ENCODE data around the gene WAS. TPM values are rescaled to one million over a fixed set of nuclear protein-coding genes. Genes with fewer than 3 reads are reported as not detected.
"Not testable (repeated sequence)": the region's sequence is repeated elsewhere in the genome, so short reads cannot be mapped to it uniquely, and the experiment has no call there.

The WAS gene
- 0.09 TPM in 1 of 2 replicates, not detected in the other for total RNA-seq (ENCODE audit: low replicate concordance)

- H3K4me3 ChIP-seq (ENCODE audit: low read depth, low read length) = no peak within 1 kb of the TSS
- no peak for TF ChIP-seq CTCF (IDR thresholded peaks at IDR 0.05; ENCODE audit: insufficient read depth, low read length)
- no peak for DNase-seq (ENCODE audit: low read depth)
Observed at GRCh38 chrX:48683411-48683982, at the start of gene WAS. TSS of gene WAS (plus strand) at chrX:48683799. CDS start at chrX:48683854, 55 bp downstream.

GRCh38 chrX:48636301-48636700 is 47.3 kb upstream of the WAS start:
- TF ChIP-seq CTCF (IDR thresholded peaks at IDR 0.05; ENCODE audit: insufficient read depth, low read length) = no peak
- no peak overlapping the region for H3K4me3 ChIP-seq (ENCODE audit: low read depth, low read length)
- DNase-seq (ENCODE audit: low read depth) = no peak

DNA sequence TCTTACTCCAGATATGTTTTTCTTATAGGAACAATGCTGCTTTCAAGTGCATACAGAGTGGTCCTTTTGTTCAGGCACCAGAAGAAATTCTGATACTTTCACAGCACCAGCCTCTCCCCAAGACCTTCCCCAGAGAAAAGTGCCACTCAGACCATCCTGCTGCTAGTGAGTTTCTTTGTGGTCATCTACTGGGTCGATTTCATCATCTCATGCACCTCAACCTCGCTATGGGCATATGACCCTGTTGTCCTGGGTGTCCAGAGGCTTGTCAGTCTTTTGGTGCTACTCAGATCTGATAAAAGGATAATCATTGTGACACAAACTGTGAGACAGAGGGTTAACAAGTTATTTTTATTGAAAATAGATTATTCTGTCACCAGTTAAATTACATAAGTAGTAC is 46.8 kb upstream of the WAS start:
- H3K4me3 ChIP-seq (ENCODE audit: low read depth, low read length) = no peak overlapping the region
- no peak for DNase-seq (ENCODE audit: low read depth)
- no peak for TF ChIP-seq CTCF (IDR thresholded peaks at IDR 0.05; ENCODE audit: insufficient read depth, low read length)

- no peak for DNase-seq (ENCODE audit: low read depth)
- TF ChIP-seq CTCF (IDR thresholded peaks at IDR 0.05; ENCODE audit: insufficient read depth, low read length) = no peak
- no peak overlapping the region for H3K4me3 ChIP-seq (ENCODE audit: low read depth, low read length)
Observed at GRCh38 chrX:48645669-48646068, 37.9 kb upstream of the WAS start.

- peak; percentile 68 for DNase-seq (ENCODE audit: low read depth)
- peak; percentile 34 for TF ChIP-seq CTCF (IDR thresholded peaks at IDR 0.05; ENCODE audit: insufficient read depth, low read length)
- H3K4me3 ChIP-seq (ENCODE audit: low read depth, low read length) = no peak overlapping the region
Observed at GRCh38 chrX:48648336-48648751, 35.3 kb upstream of the WAS start.

GRCh38 chrX:48649102-48649501 is 34.5 kb upstream of the WAS start:
- TF ChIP-seq CTCF (IDR thresholded peaks at IDR 0.05; ENCODE audit: insufficient read depth, low read length) = no peak
- DNase-seq (ENCODE audit: low read depth) = no peak
- H3K4me3 ChIP-seq (ENCODE audit: low read depth, low read length) = no peak overlapping the region

- DNase-seq (ENCODE audit: low read depth); H3K4me3 ChIP-seq (ENCODE audit: low read depth, low read length): not testable (repeated sequence)
Observed at GRCh38 chrX:48652055-48652579, 31.5 kb upstream of the WAS start.

- not testable (repeated sequence) for H3K4me3 ChIP-seq (ENCODE audit: low read depth, low read length); DNase-seq (ENCODE audit: low read depth)
Observed at GRCh38 chrX:48654746-48655145, 28.9 kb upstream of the WAS start.

DNA sequence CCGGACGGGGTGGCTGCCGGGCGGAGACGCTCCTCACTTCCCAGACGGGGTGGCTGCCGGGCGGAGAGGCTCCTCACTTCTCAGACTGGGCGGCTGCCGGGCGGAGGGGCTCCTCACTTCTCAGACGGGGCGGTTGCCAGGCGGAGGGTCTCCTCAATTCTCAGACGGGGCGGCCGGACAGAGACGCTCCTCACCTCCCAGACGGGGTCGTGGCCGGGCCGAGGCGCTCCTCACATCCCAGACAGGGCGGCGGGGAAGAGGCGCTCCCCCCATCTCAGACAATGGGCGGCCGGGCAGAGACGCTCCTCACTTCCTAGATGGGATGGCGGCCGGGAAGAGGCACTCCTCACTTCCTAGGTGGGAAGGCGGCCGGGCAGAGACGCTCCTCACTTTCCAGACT is 23.9 kb upstream of the WAS start:
- not testable (repeated sequence) for H3K4me3 ChIP-seq (ENCODE audit: low read depth, low read length); DNase-seq (ENCODE audit: low read depth)
